Urothelium cell line (cell line): Measurements from ENCODE around the gene CAMKK1.
A peak's percentile ranks its signal among the peaks of the same experiment; 100 is the strongest.

Source experiments
- DNase-seq: peaks from one replicate; pipeline ENCODE4 v3.0.0; 2011; ENCODE audit warnings: low spot score, mixed read lengths
- FAIRE-seq: peaks from 2 replicates; lab custom pipeline; 2011; peaks lifted over from hg19 to GRCh38; lab: Jason Lieb, UNC

Gene CAMKK1

DNA sequence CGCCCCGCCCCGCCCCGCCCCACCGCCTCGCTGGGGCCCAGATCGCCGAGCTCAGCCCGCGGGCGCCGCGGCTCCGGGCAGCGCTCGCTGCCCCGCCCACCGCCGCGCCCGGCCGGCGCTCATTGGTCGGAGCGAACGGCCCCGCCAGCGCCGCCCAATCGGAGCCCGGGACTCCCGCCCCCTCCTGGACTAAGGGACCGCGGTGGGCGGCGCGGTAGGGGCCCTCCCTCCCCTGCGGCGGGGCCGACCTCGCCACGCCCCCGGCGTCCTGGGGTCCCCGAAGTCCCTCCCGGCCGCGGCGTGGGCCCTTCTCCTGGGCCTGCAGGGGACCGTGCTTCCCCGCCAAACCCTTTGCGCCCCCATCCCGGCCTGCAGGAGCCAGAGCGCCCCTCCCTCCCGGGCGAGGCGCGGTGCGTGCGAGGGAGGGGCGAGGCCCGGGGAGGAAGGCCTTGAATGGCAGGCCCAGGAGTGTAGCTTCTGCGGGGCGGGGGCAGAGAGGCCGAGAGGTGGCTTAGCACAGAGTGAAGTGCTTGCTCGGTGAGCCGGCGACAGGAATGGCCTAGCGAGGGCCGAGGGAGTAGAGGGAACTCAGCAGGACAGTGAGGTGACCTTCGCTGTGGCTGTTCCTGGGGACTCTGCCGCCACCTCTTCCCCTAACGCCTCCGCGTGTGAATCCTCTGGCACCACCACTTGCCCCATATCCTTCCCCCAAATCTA lies at the start of gene CAMKK1:
TSS of gene CAMKK1 (minus strand) at position 51 of the 717 bp plus-strand sequence. CDS start 7,366 bp downstream, outside the sequence.
- DNase-seq (peak; percentile 95), FAIRE-seq (no peak)

DNA sequence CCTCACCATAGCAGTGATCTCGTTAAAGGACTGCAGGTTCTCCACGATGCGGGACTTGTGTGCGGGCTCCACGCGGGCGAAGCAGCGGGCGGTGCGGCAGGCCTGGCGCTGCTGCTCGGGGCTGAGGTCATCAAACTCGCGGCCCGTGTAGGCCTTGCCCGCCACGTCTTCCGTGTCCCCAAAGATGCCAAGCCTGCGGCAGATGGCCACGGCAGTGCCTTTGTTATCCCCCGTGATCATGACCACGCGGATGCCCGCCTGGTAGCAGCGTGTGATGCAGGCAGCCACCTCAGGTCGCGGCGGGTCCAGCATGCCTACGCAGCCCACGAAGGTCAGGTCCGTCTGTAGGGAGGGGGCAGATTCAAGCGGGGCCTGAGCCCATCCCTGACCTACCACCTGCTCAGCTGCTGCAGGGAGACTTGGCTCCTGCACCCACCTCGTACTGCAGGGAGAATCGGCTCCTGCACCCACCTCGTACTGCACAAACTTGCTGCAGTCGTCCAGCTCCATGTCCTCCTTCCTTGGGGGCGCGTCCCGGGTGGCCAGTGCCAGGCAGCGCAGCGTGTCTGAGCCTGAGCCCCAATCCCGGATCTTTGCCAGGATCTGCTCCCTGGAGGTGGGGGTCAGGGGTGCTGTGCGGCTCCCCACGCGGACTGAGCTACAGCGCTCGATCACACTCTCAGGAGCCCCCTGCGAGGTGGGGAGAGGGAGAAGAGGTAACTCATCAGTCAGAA lies 48.3 kb upstream of the CAMKK1 start:
- FAIRE-seq (no peak), DNase-seq (no peak)

DNA sequence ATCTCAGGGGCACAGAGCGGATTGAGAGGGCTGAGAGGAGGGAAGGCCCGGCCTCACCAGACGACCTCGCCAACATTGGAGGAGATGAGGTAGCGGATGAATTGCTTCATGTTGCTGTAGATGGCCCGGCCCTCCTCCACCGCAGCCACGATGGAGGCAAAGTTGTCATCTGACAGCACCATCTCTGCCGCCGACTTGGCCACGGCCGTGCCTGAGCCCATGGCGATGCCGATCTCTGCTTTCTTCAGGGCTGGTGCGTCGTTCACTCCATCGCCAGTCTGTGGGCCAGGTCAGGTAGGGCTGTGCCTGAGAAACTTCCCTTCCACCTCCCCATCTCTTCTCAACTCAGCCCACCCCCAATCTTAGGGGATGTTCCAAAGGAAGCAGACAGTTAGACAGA lies 44.5 kb upstream of the CAMKK1 start:
- FAIRE-seq (no peak), DNase-seq (no peak)

DNA sequence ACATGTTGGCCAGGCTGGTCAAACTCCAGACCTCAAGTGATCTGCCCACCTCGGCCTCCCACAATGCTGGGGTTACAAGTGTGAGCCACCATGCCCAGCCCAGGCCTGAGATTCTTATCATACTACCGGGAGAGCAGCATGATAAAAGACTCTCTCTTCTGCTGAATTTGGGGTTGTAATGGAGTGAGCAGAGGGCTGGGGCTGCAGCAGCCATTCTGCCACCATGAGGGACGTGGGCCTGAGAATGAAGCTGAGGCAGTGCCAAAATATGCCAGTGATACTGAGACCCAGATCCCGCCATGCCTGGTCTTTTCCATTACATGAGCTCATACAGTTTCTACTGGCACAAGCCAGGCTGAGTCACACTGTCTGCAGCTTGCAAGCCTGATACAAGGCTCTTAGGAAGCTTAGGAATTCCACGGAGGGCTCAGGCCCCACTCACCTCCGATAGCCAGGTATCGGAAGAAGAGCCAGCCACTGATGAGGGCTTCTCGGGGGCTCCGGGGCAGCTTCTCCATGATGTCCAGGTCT lies 43.0 kb upstream of the CAMKK1 start:
- DNase-seq (no peak), FAIRE-seq (no peak)

DNA sequence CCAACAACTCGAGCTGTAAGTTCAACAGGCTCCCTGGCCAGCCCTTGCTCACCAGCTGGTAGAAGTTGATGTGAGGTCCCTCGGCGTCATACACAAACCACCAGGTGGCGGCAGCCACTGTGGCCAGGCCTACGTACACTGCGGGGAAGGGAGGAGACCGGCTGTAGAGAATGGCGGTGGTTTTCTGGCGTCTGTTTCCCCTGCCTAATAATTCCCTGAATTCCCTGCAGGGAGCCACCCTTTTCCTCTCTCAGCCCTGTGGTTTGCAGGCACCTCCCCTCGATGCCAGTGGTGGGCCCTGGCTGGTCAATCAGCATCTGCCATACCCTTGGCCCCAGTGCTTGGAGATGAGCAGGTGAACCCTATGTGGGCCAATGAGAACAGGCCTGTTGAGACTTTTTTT lies 42.3 kb upstream of the CAMKK1 start:
- DNase-seq: no peak
- FAIRE-seq: no peak

DNA sequence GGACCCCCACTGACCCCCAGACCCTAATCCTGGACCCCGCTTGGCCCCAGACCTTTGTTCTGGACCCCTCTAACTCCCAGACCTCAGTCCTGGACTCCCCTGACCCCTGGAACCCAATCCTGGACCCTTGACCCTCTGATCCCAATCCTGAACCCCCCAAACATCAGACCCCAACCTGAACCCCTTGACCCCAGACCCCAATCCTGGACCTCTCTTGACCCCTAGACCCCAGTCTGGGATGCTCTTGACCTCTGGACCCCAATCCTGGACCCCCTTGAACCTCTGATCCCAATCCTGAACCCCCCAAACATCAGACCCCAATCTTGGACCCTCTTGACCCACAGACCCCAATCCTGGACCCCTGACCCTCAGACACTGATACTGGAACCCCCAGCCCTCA lies 36.9 kb upstream of the CAMKK1 start:
- DNase-seq: no peak
- FAIRE-seq: no peak

DNA sequence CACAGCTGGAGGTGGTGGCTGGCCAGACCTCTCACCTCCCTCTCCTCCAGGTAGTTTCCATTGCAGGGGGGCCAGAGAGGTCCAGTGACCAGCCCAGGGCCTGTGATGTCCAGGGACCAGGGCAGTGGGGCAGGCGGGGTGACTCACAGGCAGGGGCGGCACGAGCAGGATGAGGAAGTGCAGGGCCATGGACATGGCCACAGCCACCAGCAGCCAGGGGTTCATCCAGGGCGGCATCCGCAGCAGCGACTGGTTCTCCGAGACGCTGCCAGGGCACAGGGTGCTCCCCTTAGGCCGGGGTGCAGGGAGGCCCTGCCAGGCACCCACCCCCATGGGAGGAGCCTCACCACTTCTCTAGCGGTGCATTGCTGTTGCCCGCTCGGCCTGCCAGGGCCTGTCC lies 36.3 kb upstream of the CAMKK1 start:
- DNase-seq (no peak), FAIRE-seq (no peak)

DNA sequence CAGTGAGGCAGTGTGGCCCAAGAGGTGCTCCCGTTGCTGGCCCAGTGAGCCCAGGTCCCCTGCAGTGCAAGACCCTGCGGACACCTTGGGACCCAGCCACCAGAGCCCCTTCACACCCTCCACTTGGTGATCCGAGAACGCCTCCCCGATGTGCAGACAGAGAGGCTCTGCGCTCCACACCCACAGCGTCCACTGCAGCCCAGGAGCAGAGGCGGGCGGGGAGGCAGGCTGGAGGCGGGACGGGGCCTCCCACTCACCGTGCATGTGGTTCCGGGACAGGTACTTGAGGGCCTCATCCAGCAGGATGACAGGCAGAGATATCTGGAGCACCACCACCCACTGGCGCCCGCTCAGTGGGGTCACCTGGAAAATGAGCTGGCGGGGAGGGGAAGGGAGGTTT lies 35.6 kb upstream of the CAMKK1 start:
- DNase-seq: no peak
- no peak for FAIRE-seq

DNA sequence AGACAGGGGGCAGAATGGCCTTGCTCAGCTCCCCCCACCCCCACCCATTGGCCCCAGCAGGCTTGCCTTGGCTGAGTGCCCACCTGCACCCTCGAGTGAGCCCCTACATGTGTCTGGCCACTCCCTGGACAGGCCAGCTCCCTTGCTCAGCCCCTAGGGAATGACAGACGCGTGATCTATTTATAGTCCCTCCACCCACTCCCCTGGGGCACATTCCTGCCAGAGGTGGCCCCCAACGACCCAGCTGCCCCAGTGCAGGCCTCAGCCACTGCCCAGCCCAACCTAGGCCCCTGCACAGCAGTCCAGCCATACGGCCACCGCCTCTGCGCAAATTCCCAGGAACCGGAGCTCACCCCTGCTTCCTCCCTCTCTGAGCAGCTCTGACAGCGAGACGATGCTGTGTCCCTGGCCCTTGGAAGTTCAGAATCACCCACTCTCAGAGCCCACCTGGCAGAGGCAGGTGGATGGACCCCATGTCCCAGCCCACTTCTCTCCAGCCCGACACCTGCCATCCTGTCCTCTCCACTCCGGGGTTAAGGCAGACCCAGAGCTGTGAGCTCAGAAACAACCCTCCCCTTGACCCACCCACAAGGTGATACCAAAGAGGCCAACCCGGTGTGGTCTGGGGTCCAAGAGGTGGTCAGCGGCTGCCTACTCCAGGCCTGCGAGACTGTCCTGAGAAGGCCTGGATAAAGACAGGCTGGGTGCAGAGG lies 34.9 kb upstream of the CAMKK1 start:
- FAIRE-seq: no peak
- no peak for DNase-seq

DNA sequence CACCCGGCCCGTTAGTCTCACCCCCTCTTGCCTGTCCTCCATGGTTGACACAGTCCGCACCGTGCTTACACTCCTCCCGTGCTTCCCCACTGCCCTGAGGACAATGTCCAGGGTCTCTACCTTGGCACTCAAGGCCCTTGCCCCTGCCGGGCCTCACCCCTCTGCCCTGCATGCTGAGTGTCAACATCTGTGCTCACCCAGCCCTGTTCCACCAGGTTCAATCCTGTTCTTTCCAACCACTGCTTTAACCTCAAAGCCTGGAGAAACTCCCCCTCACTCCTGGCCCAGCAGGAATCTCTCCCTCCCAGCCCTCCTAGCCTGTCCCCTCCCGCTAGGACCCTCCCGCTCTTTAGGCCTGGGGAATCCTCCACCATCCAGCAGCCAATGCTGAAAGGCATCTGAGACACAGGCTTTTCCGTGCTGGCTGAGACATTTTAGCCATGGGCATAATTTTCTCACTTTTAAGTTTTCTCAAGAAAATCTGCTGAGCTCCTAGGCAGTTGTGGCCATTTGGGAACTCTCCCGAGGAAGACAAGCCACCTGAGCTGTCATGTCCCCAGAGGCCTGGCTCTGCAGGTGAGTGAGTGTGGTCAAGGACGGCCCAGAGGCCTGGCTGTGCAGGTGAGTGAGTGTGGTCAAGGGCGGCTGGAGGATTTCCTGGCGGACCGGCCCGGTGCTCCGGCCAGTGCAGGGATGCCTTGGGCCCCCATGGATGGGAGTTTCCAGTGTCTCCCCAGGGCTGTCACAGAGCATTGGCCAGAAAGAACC lies 34.2 kb upstream of the CAMKK1 start:
- DNase-seq (no peak), FAIRE-seq (no peak)

DNA sequence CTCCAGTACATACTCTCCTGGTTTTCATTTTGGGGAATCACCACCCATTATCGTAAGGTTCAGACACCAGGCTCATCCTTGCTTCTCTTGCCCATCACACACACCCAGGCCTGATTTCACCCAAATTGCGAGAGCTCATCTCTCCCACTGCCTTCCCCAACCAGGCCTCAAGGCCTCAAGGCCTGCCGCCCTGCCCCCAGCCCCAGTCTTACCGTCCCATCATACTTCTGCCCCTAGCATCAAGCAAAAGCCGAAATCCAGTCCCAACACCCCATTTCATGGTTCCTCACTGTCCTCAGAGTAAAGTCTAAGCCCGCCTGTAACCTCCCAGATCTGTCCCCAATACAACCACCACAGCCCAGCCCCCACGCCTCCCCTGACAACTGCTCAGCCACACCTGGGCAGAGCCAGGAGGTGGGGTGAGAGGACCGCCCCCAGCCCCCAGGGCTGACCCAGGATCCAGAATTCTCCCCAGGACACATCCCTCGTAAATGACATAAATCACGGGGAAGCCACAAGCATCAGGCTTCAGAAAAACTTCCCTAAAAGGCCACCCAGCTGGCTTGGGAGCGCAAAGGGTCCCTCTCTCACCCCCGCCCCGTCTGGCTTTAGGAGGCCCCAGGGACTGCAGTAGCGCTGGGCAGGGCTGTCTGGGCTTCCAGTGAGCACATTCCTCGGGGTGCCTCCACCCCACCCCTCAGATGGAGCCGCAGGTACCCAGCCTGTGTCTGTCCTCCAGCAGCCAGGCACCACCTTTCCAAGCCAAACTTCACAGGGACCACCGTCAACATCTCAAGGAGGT lies 33.0 kb upstream of the CAMKK1 start:
- FAIRE-seq (no peak), DNase-seq (no peak)

DNA sequence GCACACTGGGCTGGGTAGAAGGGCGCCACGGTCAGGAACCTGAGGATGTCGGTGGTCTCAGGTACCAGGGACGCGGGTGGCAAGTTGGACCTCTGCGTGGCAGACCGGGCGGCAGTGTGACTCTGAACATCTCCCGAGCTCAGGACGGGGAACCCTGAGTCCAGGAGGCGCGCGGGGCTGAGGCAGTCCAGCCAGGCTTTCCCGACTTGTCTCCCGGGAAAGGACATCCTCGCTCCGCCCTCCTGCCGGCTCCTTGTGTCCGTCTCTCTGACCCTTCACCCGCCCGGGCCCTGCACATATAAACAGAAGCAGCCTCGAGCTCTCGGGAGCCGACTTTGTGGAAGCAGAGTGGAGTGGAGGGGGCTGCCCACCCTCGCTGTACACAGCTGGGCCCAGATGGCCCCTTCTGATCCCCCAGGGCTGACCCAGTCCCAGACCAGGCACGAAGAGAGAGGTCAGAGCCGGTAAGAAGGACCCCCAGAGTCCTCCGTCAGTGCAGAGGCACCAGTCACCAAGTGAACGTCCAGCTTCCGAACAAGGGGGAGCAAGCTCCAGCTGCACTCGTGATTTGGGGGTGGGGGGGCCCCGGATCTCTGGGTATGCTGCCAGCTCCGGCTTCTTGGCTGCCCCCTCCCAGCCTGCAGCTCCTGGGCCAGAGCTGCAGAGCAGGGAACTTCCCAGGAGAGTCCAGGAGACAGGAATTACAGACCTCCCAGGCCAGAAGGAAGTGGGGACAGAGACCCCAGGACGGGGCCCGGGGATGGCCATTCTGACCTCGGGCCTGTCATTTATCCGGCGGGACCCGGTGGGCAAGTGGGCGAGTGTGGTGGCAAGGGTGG lies 31.9 kb upstream of the CAMKK1 start:
- FAIRE-seq: no peak
- no peak for DNase-seq

DNA sequence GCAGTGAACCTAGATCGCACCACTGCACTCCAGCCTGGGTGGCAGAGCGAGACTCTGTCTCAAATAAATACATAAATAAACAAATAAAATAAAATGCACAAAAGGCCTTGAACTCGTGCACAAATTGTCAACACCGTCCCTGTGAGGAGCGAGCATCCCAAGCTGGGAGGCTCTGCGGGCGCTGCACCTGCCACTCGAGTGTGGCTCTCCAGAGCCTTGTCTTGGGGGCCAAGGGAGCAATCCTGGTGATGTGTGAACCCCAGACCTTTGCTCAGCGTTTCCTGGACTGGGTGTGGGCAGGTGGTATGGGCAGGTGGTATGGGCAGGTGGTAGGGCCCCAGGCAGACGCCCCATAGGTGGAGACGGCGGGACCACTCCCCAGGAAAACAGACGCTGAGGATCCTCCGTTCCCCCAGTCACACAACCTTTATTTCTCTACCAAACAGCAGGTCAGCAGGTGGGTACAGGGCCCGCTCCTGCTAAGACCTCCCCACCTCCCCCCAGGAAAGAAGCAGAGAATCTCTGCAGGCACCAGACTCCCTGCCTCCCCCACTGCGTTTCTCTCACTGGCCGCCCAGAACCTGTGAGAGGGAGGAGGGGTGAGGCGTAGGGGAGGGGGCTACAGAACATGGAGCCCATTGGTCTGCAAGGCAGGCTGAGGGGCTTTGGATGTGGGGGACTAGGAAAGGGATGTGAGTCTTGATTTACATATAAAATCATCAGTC lies 30.8 kb upstream of the CAMKK1 start:
- no peak for DNase-seq
- no peak for FAIRE-seq

DNA sequence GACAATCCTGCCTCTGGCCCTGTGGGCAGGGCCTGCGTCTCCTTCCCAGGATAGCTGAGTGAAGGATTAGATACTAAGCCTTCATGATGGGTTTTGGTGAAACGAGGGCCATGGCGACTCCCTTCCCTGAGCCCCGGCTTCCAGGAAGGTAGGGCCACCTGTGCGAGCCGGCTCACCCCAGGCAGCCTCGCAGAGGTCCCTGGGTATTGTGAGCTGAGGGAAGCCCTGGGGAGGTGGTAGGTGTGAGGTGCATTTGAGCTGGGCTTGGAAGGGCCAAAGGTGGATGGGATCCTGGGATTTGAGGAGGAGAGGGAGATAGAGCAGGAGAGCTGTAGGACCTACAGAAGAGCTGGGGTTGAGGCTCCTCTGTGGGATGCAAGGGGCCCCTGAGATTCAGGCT lies 29.9 kb upstream of the CAMKK1 start:
- FAIRE-seq (no peak), DNase-seq (no peak)

DNA sequence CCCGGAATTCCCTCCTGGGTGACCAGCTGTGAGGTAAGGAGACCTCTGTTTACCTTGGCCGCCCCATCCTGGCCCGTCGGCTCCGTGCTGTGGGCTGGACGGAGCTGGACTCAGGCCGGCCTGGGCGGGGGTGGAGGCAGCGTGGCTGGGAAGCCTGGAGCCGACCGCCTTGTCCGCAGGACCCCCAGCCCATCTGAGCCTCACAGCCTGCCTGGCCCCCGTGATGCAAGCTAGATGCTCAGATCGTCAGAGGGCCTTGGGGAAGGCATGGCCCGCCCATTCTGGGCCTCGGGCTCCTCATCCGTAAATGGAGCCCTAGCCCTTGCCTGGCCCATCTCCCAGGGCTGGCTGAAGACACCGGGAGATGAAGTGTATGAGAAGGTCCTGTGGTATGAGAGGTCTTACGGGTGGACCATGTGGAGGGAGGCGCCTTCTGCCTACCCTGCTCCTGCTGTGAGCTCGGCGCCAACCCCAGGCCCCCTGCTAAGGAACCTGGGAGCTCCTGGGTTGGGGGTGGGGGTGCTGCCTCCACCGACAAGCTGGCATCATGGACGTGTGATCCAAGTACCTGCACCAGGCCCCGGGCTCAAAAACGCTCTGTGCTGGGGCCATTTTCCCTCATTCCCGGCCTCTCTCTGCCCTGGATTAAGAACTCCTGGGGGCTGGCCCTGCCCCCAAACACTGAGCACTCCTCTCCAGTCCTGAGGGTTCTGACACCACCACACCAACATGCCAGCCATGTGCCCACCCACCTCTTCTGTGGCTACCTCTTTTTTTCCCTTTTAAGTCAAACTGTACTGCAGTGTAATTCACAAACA lies 28.9 kb upstream of the CAMKK1 start:
- FAIRE-seq (no peak), DNase-seq (no peak)

DNA sequence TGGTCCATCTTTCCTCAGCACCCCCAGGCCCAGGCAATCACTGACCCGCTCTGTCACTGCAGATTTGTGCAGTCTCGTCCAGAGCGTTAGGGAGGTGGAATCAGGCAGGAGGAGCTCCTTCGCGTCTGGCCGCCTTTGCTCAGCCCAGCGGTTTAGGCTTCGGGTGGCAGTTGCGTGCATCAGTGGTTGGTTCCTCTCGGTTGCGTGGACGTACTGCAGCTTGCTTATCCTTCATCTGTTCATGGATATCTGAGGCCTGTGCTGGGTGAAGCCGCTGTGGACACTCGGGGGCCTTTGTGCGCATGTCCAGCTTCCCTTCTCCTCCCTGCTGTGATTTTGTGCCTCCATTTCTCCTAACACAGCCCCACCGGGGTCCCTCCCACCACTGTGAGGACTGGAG lies 28.2 kb upstream of the CAMKK1 start:
- FAIRE-seq (no peak), DNase-seq (no peak)

DNA sequence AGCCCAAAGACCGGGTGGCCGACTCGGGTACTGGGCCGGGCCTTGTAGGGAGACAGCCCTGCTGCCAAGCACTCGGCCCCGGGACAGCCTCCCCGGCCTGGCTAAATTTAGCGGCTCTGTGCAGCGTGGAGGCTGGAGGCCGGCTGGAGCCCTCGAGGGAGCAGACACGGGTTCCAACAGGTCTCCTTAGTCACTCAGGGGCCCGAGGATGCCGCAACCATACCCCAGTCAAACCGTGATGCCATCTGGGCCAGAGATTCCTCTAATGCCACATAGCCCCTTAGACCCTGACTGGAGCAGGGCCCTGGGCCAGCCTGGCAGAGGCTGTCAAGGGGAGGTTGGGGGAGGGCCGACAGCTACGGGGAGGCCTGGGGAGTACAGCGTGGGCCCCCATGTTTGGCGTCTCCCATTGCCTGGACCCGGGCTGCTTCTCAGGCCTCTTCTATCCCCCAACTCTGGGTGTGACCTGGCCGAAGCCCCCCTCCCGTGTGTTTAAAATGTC lies 26.3 kb upstream of the CAMKK1 start:
- FAIRE-seq (no peak), DNase-seq (no peak)
